Fibroblast of peridontal ligament (primary cell): ENCODE results near the gene VWA2.
"Not testable (repeated sequence)": the region's sequence is repeated elsewhere in the genome, so short reads cannot be mapped to it uniquely, and the experiment has no call there.

ENCODE experiments used
- DNase-seq: peaks from one replicate; pipeline ENCODE4 v3.0.0-alpha.2; 2010; ENCODE audit errors: extremely low read depth

VWA2 gene

DNA sequence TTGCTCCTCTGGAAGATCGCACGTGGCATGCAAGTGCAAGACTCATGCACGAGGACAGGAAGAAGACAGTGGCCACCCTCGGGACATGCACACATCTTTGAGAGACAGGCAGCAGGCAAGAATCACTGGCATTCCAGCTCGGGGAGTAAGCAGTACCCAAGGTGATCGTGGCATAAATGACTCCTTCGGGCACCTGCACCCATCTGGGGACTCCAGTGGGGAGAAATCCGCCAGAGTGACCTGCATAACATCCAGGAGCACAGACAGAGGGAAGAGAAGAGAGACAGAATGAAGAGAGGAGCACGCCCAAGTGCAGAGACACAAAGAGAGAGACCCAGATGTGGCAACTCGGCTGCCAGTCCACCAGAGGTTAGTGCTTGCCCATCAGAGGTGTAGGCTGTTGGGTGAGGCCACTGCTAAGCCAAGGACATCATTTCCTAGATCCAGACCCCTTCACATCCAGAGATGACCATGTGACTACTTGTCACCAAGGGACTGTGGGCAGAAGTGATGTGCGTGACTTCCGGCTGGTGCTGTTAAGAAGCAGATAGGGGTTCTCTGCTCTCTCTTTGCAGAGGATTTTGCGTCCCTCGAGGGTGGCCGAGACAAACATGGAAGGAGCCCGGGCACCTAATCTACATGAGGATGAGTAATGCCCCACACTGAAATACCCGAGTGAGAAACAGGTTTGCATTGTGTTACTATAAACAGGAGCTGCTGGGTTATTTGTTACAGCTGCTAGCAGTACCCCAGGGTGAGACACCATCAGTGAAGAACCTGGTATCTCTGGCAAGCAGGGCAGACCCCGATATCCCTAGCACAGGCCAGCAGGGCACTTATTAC, 80.6 kb downstream of the VWA2 start:
- no peak for DNase-seq

DNA sequence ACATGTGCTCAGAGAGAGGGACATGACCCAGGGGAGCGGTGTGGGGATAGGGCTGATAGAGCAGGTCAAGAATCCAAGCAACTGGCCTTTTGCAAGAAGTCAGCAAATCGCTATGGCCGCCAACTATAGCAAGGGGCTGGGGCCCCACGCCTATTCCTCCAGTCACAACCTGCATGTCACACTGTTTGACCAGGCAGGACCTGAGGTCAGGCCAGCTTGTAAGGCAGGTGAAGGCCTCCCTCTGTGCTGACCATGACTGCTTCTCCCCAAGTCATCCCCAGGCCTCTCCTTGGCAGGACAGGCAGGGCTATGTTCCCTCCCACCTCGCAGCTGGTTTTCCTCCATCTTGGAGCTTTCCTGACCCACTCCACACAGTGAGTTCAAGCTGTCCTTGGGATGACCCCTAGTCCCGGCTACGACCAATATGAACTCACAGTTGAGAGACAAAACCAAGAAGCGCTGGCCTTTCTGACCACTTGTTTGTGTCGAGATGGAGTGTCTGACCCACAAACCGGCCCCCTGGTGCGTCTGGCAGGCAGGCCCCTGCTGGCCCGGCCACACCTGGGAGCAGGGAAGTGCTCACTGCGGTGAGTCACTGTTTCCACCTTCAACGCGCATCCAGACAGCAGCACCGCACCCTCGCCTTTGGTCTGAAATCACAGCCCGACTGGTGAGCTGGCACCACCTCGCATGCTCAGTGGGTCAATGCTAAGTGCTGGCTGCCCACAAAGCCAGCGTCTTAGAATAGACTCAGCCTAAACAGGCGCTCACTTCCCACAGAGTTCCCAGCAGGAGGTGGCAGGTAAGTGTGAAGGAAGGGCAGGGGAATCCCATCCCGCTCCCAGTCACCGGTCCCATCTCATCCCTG, 81.4 kb downstream of the VWA2 start:
- no peak for DNase-seq

DNA sequence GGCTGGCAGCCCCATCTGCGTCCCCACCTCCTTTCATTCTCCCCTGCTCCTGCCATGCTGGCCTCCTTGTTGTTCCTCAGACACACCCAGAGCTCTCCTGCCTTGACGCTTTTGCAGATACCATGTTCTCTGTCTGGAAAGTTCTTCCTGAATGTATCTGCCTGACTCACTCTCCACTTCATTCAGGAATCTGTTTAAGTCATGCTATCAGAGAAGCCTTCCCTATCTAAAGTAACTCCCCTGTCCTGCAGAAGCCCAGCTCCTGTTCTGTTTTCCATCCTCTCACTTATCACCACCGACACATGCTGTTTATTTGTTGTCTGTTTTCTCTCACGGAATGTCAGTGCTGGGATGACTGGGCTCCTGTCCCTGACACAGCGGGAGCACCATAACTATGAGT, 83.3 kb downstream of the VWA2 start:
- no peak for DNase-seq

DNA sequence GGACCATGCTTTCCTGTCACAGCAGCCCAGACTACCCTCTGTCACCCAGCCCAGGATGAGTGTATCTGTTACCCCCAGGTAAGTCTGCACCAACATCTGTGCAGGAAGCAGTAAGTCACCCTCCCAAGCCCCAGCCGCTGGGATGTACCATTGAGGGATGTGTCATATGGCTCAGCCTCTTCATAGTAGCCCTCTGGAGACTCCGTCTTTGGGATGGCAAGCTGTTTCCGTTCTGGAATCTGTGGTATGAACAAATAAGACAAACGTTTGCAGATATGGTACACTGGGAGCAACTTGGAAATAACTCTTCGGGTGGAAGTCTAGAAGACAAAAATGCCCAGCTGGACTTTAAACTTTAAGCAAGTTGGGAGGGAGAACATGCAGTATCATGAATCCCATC, 84.0 kb downstream of the VWA2 start:
- DNase-seq: no peak

DNA sequence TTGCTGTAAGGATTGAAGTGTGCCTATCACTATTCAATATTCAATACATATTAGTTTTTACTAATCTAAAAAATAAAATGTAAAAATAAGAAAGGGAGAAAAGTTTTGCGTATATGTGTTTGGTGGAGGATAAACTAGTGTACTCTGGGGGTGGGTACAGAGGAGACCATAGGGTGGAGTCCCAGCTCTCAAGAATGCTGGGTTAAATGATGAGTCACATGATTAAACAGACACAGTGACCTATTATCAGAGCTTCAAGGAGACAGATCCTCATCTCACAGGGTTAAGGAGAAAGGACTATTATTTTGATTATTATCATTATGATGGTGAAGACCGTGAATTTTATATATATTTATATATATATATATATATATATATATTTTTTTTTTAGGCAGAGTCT, 87.7 kb downstream of the VWA2 start:
- no peak for DNase-seq

DNA sequence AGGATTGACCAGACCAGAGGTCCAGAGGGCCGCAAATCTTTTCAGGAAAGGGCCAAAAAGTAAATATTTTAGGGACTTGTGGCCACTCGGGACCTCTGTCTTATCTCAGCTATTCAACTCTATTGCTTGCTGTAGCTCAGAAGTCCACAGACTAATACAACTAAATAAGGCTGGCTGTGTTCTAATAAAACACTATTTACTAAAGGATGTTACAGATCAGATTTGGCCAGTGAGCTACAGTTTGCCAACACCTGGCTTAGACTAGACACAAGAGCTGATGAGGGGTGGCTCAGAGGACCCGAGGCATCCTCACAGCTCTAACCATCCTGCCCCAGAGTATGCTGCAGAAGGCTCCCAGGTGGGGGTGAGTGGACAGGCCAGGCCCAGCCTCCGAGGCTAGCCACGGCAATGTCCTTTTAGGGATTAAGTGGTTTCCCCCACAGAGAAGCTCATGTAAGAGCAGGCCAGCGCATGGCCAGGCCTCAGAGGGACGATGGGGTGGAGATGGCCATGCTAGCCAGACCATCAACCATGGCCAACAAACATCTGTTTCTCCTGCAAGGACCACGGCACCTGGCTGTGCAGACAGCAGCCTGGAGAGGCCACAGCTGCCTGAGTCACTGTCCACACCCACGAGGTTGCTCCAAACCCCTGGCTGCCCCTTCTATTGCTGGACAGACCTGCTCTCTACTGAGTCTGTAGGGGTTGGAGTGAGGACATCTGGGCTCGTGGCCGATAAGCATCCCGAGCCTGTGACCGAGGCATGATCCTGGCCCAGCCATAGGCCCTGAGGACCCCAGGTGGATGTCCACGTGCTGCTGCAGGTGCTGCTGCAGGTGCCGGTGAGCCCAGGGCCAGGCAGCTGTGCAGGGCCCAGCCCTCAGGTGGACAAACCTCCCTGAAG, 88.7 kb downstream of the VWA2 start:
- DNase-seq: no peak

DNA sequence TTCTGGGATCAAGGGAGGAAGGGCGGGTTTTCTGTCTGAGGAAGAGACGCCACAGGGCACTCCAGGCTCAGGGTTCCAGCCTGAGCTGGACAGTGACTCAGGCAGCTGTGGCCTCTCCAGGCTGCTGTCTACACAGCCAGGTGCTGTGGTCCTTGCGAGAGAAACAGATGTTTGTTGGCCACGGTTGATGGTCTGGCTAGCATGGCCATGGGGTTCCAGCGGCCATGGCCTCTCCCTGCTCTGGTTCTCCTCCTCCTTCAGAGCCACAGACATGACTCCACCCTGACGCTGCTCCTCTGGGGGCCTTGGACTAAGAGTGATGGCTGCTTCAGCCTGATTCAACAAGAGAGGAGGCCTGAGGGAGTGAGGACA, 89.4 kb downstream of the VWA2 start:
- no peak for DNase-seq

DNA sequence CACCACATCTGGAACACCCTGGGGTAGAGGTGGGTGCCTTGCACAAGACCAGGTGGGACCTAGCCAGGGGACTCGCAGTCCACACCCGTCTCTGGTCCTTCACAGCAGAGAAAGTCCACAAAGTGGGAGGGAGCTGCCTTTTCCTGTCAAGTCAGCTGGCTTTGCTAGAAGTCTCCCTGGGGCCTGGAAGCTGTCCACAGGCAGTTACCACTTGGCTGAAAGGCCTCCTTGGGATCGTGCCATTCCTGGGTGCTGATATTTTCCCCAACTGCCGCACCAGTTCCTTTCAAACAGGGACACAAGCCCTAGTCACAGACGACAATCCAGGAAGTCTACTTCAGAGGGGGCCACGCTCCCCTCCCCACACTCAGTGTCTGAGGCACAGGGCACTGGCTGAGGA, 89.8 kb downstream of the VWA2 start:
- DNase-seq: no peak

DNA sequence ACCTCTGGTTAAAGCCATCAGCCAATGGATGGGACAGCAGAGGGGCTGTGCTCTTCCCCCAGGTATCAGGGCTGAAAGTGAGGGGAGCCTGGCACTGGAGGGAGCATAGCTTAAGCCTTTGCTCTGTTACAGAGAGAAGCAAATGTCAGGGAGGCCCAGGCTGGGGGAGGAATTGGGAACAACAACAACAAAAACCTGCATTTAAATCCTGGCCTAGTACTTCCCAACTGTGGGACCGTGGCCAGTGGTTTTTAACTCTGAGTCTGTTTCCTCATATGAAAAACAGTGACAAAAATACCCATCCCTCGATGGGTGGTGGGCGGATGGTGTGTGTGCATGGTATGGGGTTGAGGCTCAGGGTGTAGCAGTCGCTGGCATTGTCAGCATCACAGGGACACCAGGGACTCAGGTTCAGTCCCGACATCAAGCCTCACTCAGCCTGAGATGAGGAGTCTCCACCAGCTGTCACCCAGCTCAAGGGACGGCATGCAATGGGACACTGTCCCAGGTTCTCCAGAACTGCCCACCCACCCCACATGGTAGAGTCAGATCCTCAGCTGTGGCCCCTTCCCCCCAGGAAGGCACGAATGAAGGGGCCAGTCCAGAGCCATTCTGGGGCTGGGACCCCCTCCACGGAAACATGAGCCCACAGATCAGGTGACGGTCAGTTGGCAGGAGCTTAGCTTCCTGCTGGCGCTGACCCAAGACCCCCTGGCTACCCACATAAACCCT, 90.7 kb downstream of the VWA2 start:
- no peak for DNase-seq

DNA sequence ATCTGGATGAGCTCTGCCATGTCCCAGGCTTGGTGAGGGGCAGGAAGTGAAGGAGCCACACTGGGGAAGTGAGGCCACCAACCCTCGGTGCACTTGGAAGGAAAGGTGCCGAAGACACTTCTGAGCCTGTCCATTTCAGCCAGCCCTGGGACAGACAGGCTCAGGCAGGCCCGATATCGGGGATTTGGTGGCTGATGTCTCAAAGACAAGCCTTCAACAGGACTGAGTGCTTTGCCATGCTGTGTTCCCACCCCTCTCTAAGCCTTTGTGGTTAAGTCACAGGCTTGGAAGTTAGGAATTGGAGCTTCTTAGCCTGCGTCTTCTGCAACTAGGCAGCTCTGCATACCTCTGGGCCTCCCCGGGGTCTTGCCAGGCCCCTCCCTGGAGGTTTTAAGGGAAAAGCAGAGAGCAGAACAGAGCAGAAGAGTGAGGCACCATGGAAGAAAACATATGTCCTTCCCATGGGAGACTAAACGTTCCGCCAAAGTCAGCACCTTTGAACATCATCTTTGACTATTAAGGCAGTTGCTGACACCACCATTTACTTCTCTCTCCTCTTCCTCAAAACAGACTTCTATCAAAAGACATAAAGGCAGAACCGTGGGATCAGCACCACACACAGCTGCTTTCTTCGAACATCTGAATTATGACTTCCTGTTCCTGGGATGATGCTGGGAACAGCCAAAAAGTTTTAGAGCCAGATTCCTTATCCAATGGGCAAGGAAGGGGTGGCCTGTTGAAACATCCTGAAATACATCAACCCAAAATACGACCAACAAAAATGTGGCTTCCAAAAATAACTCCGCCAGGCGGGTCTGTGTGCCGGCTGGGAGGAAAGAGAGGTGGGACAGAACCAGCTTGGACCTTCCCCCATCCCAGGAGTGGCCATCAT, 93.5 kb downstream of the VWA2 start:
- DNase-seq: no peak

DNA sequence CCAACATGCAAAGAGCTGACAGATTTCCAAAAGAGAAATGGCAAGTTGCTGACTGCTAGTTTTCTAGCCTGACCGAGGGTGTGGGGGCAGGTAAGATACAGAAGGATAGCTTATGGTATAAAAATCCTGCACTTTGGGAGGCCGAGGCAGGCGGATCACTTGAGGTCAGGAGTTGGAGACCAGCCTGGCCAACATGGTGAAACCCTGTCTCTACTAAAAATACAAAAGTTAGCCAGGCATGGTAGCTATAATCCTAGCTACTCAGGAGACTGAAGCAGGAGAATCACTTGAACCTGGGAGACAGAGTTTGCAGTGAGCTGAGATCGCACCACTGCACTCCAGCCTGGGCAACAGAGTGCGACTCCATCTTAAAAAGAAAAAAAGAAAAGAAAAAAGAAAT, 94.4 kb downstream of the VWA2 start:
- not testable (repeated sequence) for DNase-seq

DNA sequence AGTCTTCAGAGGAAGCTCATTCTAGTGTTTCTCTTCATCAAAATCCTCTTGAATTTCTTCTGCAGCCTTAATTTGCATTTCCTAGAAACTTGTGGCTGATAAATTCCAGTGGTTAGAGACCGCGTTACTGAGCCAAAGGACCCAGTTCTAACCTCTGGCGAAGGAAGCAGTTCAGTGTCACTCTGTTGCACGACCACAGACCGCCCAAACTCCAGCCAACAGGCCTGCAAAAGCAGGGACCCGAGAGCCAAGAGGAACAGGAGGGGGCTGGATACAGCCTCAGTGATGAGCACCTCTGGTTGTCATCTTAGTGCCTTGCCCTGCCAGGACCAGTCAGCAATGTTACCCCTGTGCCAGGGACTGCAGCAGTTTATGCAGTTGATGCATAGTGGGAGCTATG, 95.2 kb downstream of the VWA2 start:
- DNase-seq: no peak

DNA sequence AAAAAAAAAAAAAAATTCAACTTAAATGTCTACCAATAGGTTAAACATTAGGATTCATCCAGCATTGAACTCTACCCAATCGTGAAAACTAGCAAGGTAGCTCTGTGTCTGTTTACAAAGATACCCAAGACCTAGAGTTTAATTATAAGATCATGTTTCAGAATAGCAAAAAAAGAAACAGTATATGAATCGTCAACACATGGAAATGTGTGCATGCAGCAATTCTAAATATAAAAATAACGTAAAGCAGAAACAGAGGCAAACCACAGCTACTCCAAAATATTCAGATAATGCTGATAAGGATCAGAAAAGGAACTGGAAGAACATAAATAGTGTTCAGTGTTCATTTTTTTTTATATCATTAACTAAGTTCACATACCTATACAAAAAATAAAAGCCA, 96.6 kb downstream of the VWA2 start:
- DNase-seq: no peak

DNA sequence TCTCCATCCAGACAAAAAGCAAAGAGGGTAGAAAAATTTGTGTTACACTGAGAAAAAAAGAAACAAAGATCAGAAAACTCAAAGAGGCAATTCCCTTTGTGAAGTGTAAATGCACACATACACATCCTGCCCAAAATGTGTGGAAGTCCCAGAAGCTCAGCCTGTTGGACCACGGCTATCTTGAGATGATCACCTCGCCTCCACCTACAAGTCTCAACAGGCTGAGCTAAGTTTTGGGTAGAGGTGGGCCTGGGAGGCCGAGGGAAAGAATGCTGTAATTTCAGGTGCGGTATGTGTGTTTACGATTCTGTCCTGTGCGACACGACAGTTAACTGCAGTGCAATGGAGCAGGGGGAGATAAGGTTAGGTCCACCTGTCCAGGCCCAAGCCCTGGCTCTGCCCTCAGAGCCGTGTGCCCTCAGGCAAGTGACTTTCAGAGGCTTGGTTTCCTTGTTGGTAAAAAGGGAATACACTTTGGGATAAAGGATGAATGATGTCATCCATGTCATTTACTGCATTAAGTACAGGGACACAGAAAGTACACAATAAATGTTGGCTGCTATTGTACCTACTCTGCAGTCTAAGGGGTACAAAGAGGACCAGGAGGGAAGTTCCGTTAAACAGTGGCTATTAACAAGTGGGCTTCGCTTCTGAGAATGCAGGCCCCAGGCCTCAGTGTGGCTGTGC, 97.9 kb downstream of the VWA2 start:
- DNase-seq: no peak

DNA sequence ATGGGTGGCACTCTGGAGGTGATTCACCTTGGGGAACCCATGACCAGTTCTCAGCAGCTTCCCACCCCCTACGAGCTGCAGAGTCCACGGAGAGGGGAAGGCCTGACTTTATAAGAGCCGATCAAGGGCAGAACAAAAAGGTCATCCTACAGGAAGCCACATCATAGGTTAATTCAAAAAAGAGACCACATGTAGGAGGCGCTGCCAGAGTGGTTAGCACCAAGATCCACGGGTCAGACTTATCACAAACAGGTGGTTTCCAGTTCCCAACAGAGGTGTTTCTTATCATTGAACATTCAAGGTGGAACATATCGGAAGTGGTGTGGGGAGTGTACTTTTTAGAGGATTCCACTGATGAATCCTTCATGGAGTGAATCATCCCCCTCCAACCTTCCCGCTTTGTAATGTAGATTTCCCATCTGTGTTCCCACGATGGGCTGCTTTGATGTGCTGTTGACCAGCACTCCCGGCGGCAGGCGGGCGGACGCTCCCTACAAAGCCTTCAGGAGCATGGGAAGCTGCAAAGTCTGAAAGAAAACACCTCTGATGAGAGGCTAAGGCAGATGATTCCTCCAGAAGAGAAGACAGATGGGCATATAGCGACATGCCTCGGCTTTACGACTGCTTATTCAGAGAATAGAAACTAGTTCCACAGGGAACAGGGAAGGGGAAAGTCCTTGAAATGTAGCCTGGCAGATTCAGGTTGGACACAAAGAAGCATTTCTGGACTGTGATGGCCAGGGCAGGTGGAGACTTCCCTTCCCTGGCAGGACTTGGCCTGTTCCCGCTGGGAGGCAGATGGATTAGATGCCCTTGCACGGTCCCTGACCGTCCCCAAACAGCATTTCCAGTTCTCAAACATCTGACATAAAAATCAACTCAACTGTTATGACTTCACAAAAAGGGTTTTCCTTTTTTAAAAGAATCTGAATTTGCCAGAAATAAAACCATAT, 98.7 kb downstream of the VWA2 start:
- no peak for DNase-seq

DNA sequence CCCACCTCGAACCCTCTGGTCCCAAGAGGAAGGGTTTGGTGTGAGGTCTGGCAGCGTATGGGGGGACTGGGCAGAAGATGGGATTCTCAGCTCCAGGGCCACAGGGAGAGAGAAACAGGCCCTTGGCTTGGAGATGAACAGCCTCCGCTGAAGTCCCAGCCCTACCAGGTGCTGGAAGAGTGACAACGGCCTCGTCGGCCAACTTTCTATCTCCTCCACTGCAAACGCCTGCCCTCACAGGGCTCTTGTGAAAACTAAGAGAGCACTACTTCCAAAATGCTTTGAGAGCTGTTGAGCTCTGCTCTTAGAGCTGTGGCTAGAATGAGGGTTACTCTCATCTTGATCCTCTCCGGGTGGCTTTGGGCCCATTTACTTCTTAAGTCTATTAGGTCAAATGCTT, 101.8 kb downstream of the VWA2 start:
- no peak for DNase-seq
